ENCODE data around the gene TWF2.

DNA sequence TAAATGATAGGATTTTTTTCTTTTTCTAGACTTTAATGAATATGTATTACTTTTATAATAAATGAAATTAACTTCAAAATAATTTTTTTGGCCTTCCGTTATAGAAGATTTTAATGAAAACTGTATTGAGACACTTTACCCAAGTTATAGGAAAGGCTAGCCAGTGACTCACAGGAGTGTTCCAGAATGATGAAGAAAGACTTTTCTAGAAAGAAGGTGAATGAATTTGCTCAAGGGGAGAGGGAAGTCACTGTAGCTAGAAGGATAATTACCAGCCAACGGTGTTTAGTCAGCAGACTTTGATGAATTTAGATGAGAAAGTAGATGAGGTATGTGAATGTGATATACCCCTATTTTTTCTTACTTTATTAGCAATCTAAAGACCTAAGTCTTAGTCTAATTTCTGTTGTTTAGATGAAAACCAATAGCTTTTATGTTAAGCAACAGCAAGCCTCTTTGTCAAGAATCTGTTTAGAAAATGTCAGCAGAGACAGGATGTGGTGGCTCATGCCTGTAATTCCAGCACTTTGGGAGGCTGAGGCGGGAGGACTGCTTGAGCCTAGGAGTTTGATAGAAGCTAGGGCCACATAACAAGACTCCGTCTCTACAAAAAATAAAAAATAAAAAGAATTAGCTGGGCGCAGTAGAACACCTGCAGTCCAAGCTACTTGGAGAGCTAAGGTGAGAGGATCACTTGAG, 37.8 kb downstream of the TWF2 start:
- TF ChIP-seq, protein P1, sequence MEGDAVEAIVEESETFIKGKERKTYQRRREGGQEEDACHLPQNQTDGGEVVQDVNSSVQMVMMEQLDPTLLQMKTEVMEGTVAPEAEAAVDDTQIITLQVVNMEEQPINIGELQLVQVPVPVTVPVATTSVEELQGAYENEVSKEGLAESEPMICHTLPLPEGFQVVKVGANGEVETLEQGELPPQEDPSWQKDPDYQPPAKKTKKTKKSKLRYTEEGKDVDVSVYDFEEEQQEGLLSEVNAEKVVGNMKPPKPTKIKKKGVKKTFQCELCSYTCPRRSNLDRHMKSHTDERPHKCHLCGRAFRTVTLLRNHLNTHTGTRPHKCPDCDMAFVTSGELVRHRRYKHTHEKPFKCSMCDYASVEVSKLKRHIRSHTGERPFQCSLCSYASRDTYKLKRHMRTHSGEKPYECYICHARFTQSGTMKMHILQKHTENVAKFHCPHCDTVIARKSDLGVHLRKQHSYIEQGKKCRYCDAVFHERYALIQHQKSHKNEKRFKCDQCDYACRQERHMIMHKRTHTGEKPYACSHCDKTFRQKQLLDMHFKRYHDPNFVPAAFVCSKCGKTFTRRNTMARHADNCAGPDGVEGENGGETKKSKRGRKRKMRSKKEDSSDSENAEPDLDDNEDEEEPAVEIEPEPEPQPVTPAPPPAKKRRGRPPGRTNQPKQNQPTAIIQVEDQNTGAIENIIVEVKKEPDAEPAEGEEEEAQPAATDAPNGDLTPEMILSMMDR (IDR thresholded peaks at IDR 0.05; ENCODE audit: insufficient read depth, low read length, poor library complexity, severe bottlenecking) = no peak
- no peak for TF ChIP-seq EZH2phosphoT487 (conservative IDR thresholded peaks at IDR 0.05; ENCODE audit: low read length)
